Epithelial cell of proximal tubule (primary cell): ENCODE measurements around the gene DEDD2. TPM values are rescaled to one million over a fixed set of nuclear protein-coding genes. Genes with fewer than 3 reads are reported as not detected.

Source experiments
- DNase-seq: peaks from one replicate; pipeline ENCODE4 v3.0.0-alpha.2; 2011; ENCODE audit warnings: low read depth
- H3K4me3 ChIP-seq: 2 replicates; pipeline ENCODE4 v1.5.1; 2011; ENCODE audit warnings: low read depth, mild to moderate bottlenecking, low read length
- total RNA-seq: library from RNA; depleted of rRNA; stranded (reverse); fragments of >200 nt; gene quantifications from 2 replicates; pipeline ENCODE4 v1.2.3, GENCODE V29; 2015
- TF ChIP-seq, protein P1 (sequence below): conservative IDR thresholded peaks from 2 replicates; pipeline ENCODE4 v1.5.1; 2012; ENCODE audit warnings: low read depth, mild to moderate bottlenecking, low read length

DEDD2 gene
- total RNA-seq, 1 donor from 2014 or later, result 29.9 TPM

DNA sequence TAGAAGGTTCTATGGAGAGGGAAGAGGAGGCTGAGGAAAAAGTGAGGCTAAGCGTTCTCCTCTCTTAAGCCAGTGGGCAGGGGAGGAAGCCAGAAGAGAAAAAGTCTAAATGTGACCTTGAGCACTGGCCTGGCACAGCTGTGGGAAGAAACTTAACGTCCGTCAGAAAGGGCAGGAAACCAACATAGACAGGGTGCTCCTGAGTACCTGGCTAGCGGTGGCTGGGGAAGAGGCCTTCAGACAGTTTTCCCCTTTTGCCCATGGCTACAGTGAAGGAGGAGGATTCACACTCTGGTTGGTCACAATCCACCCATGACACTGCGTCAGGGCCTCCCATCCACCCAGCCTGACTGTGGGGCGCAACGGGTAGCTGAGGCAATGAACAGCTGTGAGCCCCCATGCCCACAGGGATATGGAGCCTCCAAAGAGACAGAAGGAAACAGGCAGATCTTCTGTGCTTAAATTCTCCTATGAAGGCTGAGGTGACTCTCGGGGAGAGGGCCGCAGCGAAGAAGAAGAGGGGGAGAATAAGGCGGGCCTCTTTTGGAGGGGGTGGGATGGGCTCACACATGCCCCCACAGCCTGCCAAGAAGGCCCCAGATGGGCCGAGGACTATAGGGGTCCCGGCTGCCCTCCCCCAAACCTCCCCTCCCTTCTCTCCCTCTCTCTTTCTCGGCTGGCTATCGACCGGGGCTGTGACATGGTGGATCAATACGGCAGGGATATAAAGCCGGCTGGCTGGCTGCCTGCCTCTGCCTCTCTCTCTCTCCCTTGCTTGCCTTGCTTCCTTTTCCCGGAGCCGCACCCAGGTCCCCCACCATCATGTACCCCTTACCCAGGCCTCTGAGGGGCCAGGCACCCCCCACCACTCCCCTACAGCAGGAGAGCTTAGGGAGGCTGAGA is 65.4 kb downstream of the DEDD2 start:
- no peak for DNase-seq
- no peak overlapping the region for H3K4me3 ChIP-seq
- TF ChIP-seq, protein P1, sequence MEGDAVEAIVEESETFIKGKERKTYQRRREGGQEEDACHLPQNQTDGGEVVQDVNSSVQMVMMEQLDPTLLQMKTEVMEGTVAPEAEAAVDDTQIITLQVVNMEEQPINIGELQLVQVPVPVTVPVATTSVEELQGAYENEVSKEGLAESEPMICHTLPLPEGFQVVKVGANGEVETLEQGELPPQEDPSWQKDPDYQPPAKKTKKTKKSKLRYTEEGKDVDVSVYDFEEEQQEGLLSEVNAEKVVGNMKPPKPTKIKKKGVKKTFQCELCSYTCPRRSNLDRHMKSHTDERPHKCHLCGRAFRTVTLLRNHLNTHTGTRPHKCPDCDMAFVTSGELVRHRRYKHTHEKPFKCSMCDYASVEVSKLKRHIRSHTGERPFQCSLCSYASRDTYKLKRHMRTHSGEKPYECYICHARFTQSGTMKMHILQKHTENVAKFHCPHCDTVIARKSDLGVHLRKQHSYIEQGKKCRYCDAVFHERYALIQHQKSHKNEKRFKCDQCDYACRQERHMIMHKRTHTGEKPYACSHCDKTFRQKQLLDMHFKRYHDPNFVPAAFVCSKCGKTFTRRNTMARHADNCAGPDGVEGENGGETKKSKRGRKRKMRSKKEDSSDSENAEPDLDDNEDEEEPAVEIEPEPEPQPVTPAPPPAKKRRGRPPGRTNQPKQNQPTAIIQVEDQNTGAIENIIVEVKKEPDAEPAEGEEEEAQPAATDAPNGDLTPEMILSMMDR, result no peak

DNA sequence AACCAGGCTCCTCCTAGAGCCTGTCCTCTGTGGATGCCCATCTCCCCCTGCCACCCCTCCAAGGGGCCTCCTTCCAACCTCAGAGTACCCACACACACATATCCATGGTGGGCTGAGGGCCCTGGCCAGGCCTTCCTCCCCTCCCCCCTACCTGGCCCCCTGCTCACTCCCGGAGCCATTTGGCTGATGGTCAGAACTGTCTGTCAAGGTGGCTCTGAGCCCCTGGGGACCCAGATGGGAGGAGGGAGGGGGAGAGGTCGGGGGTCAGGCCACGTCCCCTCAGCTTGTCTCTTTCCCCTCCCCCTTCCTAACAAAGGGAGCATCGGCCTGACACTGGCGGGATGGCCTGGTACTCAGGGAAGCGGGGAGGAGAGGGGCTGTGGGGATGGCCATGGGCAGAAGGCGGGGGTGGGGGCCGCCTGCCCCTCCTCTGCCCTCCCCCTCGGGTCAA is 66.5 kb downstream of the DEDD2 start:
- no peak overlapping the region for H3K4me3 ChIP-seq
- TF ChIP-seq, protein P1, result no peak
- DNase-seq, result no peak

DNA sequence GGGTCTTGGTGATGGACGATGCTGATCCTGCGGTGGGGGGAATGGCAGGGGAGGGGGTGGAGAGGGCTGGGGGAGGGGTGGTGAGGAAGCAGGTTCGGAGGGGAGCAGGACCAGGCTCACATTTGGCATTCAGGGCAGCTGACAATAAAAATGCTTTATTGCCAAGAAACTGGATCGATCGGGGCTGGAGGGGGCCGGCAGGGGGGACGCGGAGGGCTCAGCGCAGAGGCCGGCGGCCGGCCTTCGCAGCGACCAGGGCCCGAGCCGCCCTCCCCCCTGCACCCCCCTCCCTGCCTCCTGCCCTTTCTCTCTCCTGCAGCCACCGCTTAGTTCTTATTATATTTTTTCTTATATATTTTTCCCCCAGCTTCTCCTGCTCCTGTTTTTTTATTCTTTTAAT is 67.1 kb downstream of the DEDD2 start:
- H3K4me3 ChIP-seq, result no peak overlapping the region
- DNase-seq, result no peak
- TF ChIP-seq, protein P1, result no peak

DNA sequence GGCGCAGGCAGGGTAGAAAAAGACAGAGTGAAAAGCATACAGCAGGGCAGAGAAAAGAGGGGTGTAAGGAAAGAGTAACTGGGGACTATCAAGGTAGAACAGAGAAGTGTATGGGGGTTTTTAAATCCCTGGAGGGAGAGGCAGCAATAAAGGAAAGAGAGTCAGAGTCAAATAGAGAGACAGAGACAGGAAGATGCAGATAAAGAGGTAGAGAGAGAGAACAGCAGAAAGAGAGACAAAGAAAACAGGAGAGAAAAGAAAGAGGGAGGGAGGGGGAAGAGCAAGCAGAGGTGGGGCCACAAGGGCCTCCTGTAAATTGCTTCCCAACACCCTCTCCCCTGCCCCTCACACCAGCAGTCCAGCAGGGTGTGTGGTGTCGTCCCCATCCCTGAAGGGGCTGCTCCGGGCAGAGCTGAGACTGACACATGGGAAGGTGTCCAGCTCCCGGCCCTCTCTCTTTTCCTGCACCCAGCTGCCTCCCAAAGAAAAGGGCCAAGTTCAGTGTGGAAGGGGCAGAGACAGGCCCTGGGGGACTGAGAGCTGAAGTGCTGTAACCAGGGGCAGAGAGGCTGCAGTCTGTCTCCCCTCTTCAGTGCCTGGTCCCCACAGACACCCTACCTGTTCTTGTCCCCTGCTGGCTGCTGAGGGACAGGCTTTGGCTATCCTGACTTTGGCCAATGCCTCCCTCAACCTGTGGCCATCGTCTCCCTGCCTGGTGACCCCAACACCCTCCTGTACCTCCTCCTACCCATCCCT is 67.9 kb downstream of the DEDD2 start:
- no peak for DNase-seq
- no peak overlapping the region for H3K4me3 ChIP-seq
- TF ChIP-seq, protein P1, result no peak

Other genes starting within 250 kb of the DEDD2 start
- gene ATP1A3, start 223.4 kb downstream of the DEDD2 start, total RNA-seq, result 0.36 TPM in 1 of 2 replicates, not detected in the other
- gene GRIK5, start 147.5 kb downstream of the DEDD2 start, total RNA-seq, result 2.5 and 14.3 TPM in 2 replicates
- gene ZNF574, start 141.5 kb downstream of the DEDD2 start, total RNA-seq, result 19.6 and 22.1 TPM in 2 replicates
- gene POU2F2, start 85.2 kb downstream of the DEDD2 start, total RNA-seq, result 0.46 and 3.2 TPM in 2 replicates
- 3.9 and 7.5 TPM in 2 replicates for gene ZNF526, start 2.6 kb upstream of the DEDD2 start, total RNA-seq
- gene GSK3A, start 24.9 kb upstream of the DEDD2 start, total RNA-seq, result 30.9 and 33.9 TPM in 2 replicates
- 36.3 and 48.6 TPM in 2 replicates for gene ERF, start 37.5 kb upstream of the DEDD2 start, total RNA-seq
- 49.3 and 63.9 TPM in 2 replicates for gene CIC, start 51.6 kb upstream of the DEDD2 start, total RNA-seq
- gene PRR19, start 84.5 kb upstream of the DEDD2 start, total RNA-seq, result 0.23 and 2.7 TPM in 2 replicates
- 157 and 183 TPM in 2 replicates for gene PAFAH1B3, start 84.9 kb upstream of the DEDD2 start, total RNA-seq
- gene TMEM145, start 95.6 kb upstream of the DEDD2 start, total RNA-seq, result 0.63 TPM in 1 of 2 replicates, not detected in the other
- 16.5 and 30.2 TPM in 2 replicates for gene MEGF8, start 108.0 kb upstream of the DEDD2 start, total RNA-seq
- gene CNFN, start 172.6 kb upstream of the DEDD2 start, total RNA-seq, result 5.0 and 5.7 TPM in 2 replicates
- gene LIPE, start 209.7 kb upstream of the DEDD2 start, total RNA-seq, result 3.7 and 11.4 TPM in 2 replicates
- gene CXCL17, start 225.3 kb upstream of the DEDD2 start, total RNA-seq, result not detected in 2 replicates